PC-9 (cell line): ENCODE results near the gene LTBP3.

Experiments used
- CTCF ChIP-seq: fragments of 200-600 bp; sonication (generic); conservative IDR thresholded peaks from 2 replicates; pipeline ENCODE4 v1.6.1; 2017; ENCODE audit warnings: mixed run types, antibody characterized with exemption, mild to moderate bottlenecking, moderate library complexity
- EZH2 ChIP-seq: fragments of 200-600 bp; sonication (generic); IDR thresholded peaks from 2 replicates; pipeline ENCODE4 v1.8.0; 2017; ENCODE audit warnings: antibody characterized with exemption, low read depth

GRCh38 chr11:65595543-65596281 lies 37.6 kb upstream of the LTBP3 start, which contains the start of gene KCNK7:
- TF ChIP-seq CTCF (no peak), EZH2 (no peak)
